ENCODE measurements around the gene SGMS1. TPM values are rescaled to one million over a fixed set of nuclear protein-coding genes. Genes with fewer than 3 reads are reported as not detected.

The SGMS1 gene
- polyA plus RNA-seq, 1 donor (not counting 4 experiments of a cell fraction or from before 2014, with no cell fraction given): 18.3 TPM

DNA sequence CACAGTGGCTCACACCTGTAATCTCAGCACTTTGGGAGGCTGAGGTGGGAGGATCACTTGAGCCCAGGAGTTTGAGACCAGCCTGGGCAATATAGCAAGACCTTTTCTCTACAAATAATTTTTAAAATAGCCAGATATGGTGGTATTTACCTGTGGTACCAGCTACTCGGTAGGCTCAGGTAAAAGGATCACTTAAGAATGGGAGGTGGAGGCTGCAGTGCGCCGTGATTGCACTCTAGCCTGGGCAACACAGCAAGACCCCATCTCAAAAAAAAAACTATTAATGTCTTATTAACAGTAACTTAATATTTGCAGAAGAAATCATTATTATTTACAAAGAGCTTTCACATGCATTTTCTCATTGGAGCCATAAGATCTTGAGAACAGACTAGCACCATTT is 103.6 kb downstream of the SGMS1 start:
- no peak for TF ChIP-seq EZH2 (IDR thresholded peaks at IDR 0.05; ENCODE audit: low read length)
- no peak for TF ChIP-seq CTCF (optimal IDR thresholded peaks at IDR 0.05 in 1 of 3, IDR thresholded peaks at IDR 0.05 in 1 of 3, conservative IDR thresholded peaks at IDR 0.05 in 1 of 3; ENCODE audit: extremely low read depth in 1 of 3, insufficient read depth in 2 of 3, low read length in 3 of 3)
- Histone ChIP-seq H3K79me2 (ENCODE audit: control insufficient read depth, insufficient read depth, low read length) (no peaks in the 10 kb centered on the region), H4K20me1 (ENCODE audit: control insufficient read depth, extremely low read depth, insufficient read depth, low read length) (no peaks in the 10 kb centered on the region), H3K27ac (ENCODE audit: control insufficient read depth, insufficient read depth, low read length) (no peak overlapping the region), H3K36me3 (ENCODE audit: control insufficient read depth in 2 of 2, extremely low read depth in 1 of 2, insufficient read depth in 2 of 2, low read length in 2 of 2) (peaks cover 0 to 1% of the 10 kb centered on the region in 2 experiments), H3K4me2 (ENCODE audit: control insufficient read depth, extremely low read depth, insufficient read depth, low read depth, low read length) (no peak overlapping the region), H3K9me1 (ENCODE audit: control insufficient read depth, extremely low read depth, insufficient read depth, low read length) (no peaks in the 10 kb centered on the region), H3K27me3 (ENCODE audit: control insufficient read depth, extremely low read depth, insufficient read depth, low read length) (no peaks in the 10 kb centered on the region), H2AFZ (ENCODE audit: control insufficient read depth, low read length) (no peak overlapping the region), H3K9ac (ENCODE audit: control insufficient read depth, extremely low read depth, insufficient read depth, low read length) (no peak overlapping the region), H3K4me3 (ENCODE audit: control insufficient read depth in 2 of 3, extremely low read depth in 1 of 3, insufficient read depth in 2 of 3, low read depth in 1 of 3, low read length in 3 of 3) (no peak overlapping the region), H3K9me3 (ENCODE audit: control insufficient read depth, low read depth, low read length) (no peaks in the 10 kb centered on the region), H3K4me1 (ENCODE audit: control insufficient read depth, extremely low read depth, insufficient read depth, low read length) (no peaks in the 10 kb centered on the region)
- no peak for DNase-seq (ENCODE audit: low read depth, low spot score)
- dilution Hi-C loops (cut with MboI; ENCODE audit: extremely low pct_ligation_motif_present, low sequenced_read_pairs): no loop called here
- FAIRE-seq: no peak

- Histone ChIP-seq H4K20me1 (ENCODE audit: control insufficient read depth, extremely low read depth, insufficient read depth, low read length) (no peaks in the 10 kb centered on the region), H3K36me3 (ENCODE audit: control insufficient read depth in 2 of 2, extremely low read depth in 1 of 2, insufficient read depth in 2 of 2, low read length in 2 of 2) (peaks cover 0 to 1% of the 10 kb centered on the region in 2 experiments), H3K9me1 (ENCODE audit: control insufficient read depth, extremely low read depth, insufficient read depth, low read length) (no peaks in the 10 kb centered on the region), H3K4me3 (ENCODE audit: control insufficient read depth in 2 of 3, extremely low read depth in 1 of 3, insufficient read depth in 2 of 3, low read depth in 1 of 3, low read length in 3 of 3) (no peak overlapping the region), H3K9ac (ENCODE audit: control insufficient read depth, extremely low read depth, insufficient read depth, low read length) (no peak overlapping the region), H3K27ac (ENCODE audit: control insufficient read depth, insufficient read depth, low read length) (no peak overlapping the region), H2AFZ (ENCODE audit: control insufficient read depth, low read length) (no peak overlapping the region), H3K4me2 (ENCODE audit: control insufficient read depth, extremely low read depth, insufficient read depth, low read depth, low read length) (no peak overlapping the region), H3K9me3 (ENCODE audit: control insufficient read depth, low read depth, low read length) (no peaks in the 10 kb centered on the region), H3K79me2 (ENCODE audit: control insufficient read depth, insufficient read depth, low read length) (no peaks in the 10 kb centered on the region), H3K4me1 (ENCODE audit: control insufficient read depth, extremely low read depth, insufficient read depth, low read length) (peaks cover 9% of the 10 kb centered on the region), H3K27me3 (ENCODE audit: control insufficient read depth, extremely low read depth, insufficient read depth, low read length) (no peaks in the 10 kb centered on the region)
- FAIRE-seq (no peak), DNase-seq (ENCODE audit: low read depth, low spot score) (no peak)
- TF ChIP-seq CTCF (optimal IDR thresholded peaks at IDR 0.05 in 1 of 3, IDR thresholded peaks at IDR 0.05 in 1 of 3, conservative IDR thresholded peaks at IDR 0.05 in 1 of 3; ENCODE audit: extremely low read depth in 1 of 3, insufficient read depth in 2 of 3, low read length in 3 of 3): no peak
- TF ChIP-seq EZH2 (IDR thresholded peaks at IDR 0.05; ENCODE audit: low read length): no peak
- dilution Hi-C loops (cut with MboI; ENCODE audit: extremely low pct_ligation_motif_present, low sequenced_read_pairs): no loop called here
These were observed 106.1 kb downstream of the SGMS1 start for GRCh38 chr10:50517626-50518025.
